Kidney epithelial cell (primary cell): ENCODE data around the gene FKBP6. TPM values are rescaled to one million over a fixed set of nuclear protein-coding genes. Genes with fewer than 3 reads are reported as not detected.

Source experiments
- DNase-seq: peaks from one replicate; pipeline ENCODE4 v3.0.0-alpha.2; 2010; ENCODE audit warnings: low read depth
- H3K27me3 ChIP-seq: 2 replicates; pipeline ENCODE4 v1.6.0; 2011; ENCODE audit warnings: low read length; ENCODE audit not compliant: control insufficient read depth, insufficient read depth
- H3K36me3 ChIP-seq: 2 replicates; pipeline ENCODE4 v1.5.1; 2011; ENCODE audit warnings: low read length; ENCODE audit not compliant: control insufficient read depth, insufficient read depth
- H3K4me3 ChIP-seq: 2 replicates; pipeline ENCODE4 v1.5.1; 2011; ENCODE audit warnings: low read depth, mild to moderate bottlenecking, control low read depth, low read length
- total RNA-seq: library from RNA; depleted of rRNA; stranded (reverse); fragments of >200 nt; gene quantifications from 2 replicates; pipeline ENCODE4 v1.2.3, GENCODE V29; 2015
- TF ChIP-seq, protein P1 (sequence below): IDR thresholded peaks from 2 replicates; pipeline ENCODE4 v1.5.1; 2011; ENCODE audit warnings: mild to moderate bottlenecking, moderate library complexity, low read length, control low read depth, inconsistent platforms; ENCODE audit not compliant: insufficient read depth, poor library complexity, severe bottlenecking

FKBP6 gene
- total RNA-seq, 1 donor from 2014 or later = not detected

DNA sequence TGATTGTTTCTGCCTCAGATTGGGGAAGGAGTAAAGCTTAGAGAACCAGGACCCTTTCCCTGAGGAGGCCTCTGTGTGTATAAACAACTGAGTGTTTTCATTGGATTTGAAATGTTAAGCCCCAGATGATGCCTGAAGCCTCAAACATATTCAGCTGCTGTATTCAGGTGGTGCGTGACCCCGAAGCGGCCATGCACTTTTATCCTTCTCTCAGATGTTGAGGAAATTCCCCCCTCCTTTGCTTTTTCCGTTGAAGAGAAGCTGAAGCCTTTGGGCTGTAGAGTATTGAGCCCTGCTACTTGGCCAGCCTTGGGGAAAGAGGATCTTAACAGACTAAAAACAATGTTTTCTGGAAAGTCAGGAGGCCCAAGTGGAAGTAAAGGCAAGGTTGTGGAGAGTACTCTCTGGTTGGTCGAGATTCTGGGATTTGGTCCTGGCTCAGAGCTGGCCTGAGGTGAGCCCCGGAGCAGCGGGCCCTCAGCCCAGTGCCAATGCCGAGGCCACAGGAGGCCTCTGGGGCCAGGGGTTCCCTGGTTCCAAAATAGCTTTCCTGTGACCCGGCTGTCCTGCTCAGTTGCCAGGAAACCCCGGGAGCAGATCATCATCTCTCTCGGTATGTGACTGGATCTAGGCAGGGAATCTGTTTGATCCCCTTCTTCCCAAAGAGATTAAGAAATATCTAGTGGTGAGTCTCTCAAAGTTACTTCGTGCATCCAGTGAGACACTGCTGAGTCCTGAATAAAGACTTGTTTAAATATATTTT lies 22.5 kb downstream of the FKBP6 start:
- H3K4me3 ChIP-seq = no peak overlapping the region
- no peak for DNase-seq
- TF ChIP-seq, protein P1, sequence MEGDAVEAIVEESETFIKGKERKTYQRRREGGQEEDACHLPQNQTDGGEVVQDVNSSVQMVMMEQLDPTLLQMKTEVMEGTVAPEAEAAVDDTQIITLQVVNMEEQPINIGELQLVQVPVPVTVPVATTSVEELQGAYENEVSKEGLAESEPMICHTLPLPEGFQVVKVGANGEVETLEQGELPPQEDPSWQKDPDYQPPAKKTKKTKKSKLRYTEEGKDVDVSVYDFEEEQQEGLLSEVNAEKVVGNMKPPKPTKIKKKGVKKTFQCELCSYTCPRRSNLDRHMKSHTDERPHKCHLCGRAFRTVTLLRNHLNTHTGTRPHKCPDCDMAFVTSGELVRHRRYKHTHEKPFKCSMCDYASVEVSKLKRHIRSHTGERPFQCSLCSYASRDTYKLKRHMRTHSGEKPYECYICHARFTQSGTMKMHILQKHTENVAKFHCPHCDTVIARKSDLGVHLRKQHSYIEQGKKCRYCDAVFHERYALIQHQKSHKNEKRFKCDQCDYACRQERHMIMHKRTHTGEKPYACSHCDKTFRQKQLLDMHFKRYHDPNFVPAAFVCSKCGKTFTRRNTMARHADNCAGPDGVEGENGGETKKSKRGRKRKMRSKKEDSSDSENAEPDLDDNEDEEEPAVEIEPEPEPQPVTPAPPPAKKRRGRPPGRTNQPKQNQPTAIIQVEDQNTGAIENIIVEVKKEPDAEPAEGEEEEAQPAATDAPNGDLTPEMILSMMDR = no peak
- H3K36me3 ChIP-seq = no peaks in the 10 kb centered on the region
- H3K27me3 ChIP-seq = no peaks in the 10 kb centered on the region

DNA sequence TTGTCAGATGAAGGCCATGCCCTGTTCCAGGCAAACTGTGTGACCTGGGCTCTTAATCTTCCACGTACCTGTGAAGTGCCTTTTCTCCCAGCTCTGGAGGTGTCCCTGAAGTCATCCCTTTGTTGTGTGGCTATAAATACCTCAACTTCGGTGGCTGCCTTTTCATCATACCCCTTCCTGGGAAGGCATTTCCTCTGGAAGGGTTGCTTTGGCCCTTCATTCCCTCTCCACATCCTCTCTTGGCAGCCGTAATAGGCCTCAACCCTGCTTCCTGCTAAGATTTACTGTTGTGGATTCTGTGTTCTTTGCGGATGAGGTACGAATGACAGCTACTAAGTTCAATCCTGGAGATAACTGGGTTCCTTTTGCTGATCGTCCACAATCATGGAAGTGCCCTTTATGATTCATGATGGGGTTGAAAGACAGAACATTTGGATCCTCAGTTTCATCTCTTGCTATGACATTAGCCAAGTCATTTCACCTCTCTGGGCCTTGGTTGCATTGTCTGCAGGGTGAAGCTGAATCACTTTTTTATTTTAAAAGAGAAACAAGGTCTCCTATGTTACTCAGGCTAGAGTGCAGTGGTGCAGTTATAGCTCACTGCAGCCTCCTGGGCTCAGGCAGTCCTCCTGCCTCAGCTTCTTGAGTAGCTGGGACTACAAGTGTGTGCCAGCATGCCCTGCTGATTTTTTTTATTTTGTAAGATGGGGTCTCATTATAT lies 23.6 kb downstream of the FKBP6 start:
- Histone ChIP-seq H3K4me3 (no peak overlapping the region), H3K36me3 (no peaks in the 10 kb centered on the region), H3K27me3 (no peaks in the 10 kb centered on the region)
- TF ChIP-seq, protein P1 = no peak
- no peak for DNase-seq

DNA sequence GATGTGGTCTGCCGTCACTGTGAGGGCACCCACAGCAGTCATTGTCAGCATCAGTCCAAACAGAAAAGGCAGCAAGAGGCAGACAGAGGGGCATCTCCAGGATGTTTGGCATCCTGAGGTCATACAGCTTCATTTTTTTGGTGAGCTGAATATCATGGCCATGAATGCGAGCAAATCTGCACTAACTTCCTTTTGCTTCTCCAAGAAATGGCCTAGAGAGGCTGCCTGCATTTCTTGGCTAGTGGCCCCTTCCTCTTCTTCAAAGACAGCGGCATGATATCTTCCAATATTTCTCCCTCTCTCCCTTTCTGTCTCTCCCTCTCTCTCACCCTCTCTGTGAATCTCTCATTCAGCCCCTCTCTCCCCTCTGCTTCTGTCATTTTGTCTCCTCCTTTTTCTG lies 24.8 kb downstream of the FKBP6 start:
- no peaks in the 10 kb centered on the region for H3K27me3 ChIP-seq
- no peak overlapping the region for H3K4me3 ChIP-seq
- H3K36me3 ChIP-seq = no peaks in the 10 kb centered on the region
- DNase-seq = no peak
- TF ChIP-seq, protein P1 = no peak

DNA sequence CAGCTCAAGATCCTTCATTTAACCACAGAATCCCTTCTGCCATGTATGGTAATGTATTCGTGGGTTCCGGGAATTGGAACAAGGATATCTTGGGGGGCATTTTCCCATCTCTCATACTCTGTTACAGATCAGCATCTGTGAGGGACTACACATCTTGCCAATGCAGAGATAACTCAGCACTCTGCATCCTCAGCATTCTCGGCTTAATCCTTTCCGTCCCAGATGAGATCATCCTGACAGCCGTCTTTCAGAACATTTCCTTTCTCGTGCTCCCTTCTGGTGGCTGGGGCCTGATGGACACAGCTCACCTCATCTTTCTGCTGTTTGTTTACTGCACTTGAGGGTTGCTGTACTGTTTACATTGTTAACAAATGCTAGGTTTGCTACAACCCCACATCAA lies 25.3 kb downstream of the FKBP6 start:
- Histone ChIP-seq H3K27me3 (no peaks in the 10 kb centered on the region), H3K36me3 (no peaks in the 10 kb centered on the region), H3K4me3 (no peak overlapping the region)
- TF ChIP-seq, protein P1 = no peak
- DNase-seq = no peak

DNA sequence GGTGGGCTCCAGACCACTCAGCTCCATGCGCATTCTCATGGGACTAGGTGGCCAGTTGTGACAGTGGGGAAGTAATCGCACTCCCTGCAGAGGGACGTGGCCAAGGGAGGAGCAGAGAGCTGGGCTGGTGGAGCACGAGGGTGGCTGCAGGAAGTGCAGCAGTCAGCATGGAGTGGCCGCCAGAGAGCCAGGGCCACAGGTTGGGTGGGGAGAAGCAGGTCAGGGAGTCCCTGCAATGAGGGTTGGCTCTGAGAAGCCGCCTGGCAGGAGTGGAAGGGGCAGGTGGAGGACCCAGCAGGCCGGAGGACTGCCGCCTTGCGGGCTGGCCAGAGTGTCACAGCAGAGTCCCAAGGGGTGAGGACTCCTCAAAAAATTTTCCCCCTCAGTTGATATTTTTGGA lies 26.2 kb downstream of the FKBP6 start:
- H3K36me3 ChIP-seq = no peaks in the 10 kb centered on the region

More for the DNA sequence above, 26.2 kb downstream of the FKBP6 start:
- TF ChIP-seq, protein P1 = no peak
- H3K27me3 ChIP-seq = no peaks in the 10 kb centered on the region
- no peak for DNase-seq
- no peak overlapping the region for H3K4me3 ChIP-seq
